CD8-positive, alpha-beta memory T cell (primary cell): ENCODE measurements around the gene MAP3K2. TPM values are rescaled to one million over a fixed set of nuclear protein-coding genes. Genes with fewer than 3 reads are reported as not detected.
A peak's percentile ranks its signal among the peaks of the same experiment; 100 is the strongest.

Experiments used
- CTCF ChIA-PET: fragments of 350-600 bp; sonication (Branson Sonifier 250); formaldehyde crosslinking; loops from one replicate; lab custom pipeline; 2021; ENCODE audit warnings: antibody characterized with exemption; lab: Charles Lee
- POLR2A ChIA-PET: fragments of 350-600 bp; sonication (Branson Sonifier 250); formaldehyde crosslinking; loops from one replicate; lab custom pipeline; 2021; ENCODE audit warnings: antibody characterized with exemption; lab: Charles Lee
- DNase-seq, 5 donors: peaks; one replicate each; pipeline versions ENCODE4 v3.0.0 to v3.0.0-alpha.2; 2020 to 2022; ENCODE audit warnings: mixed read lengths in 1 of 5
- H3K27ac ChIP-seq: one replicate; pipeline ENCODE4 v1.7.0; 2013; ENCODE audit warnings: low read depth, mild to moderate bottlenecking, low read length, moderate library complexity
- H3K27me3 ChIP-seq: 2 replicates; pipeline ENCODE4 v1.7.0; 2013; ENCODE audit warnings: low read length, mild to moderate bottlenecking; ENCODE audit not compliant: insufficient read depth, poor library complexity, severe bottlenecking
- H3K36me3 ChIP-seq: 2 replicates; pipeline ENCODE4 v1.7.0; 2013; ENCODE audit warnings: mild to moderate bottlenecking, low read length, moderate library complexity; ENCODE audit not compliant: insufficient read depth
- H3K4me1 ChIP-seq: 2 replicates; pipeline ENCODE4 v1.7.0; 2013; ENCODE audit warnings: mild to moderate bottlenecking, low read length, moderate library complexity; ENCODE audit not compliant: insufficient read depth
- H3K4me3 ChIP-seq: 2 replicates; pipeline ENCODE4 v1.7.0; 2013; ENCODE audit warnings: mild to moderate bottlenecking, low read length
- H3K9me3 ChIP-seq: 2 replicates; pipeline ENCODE4 v1.7.0; 2013; ENCODE audit warnings: mild to moderate bottlenecking, low read length
- H3K27ac Mint-ChIP-seq, 8 donors: one replicate each; pipeline ENCODE4 v1.8.0; 2020 to 2021; ENCODE audit warnings: mixed read lengths in 8 of 8, mild to moderate bottlenecking in 6 of 8, inconsistent platforms in 3 of 8, moderate library complexity in 3 of 8
- H3K27me3 Mint-ChIP-seq, 2 donors: one replicate each; pipeline ENCODE4 v1.8.0; 2020 to 2021; ENCODE audit warnings: mixed read lengths in 2 of 2, mild to moderate bottlenecking in 1 of 2, moderate library complexity in 1 of 2
- H3K36me3 Mint-ChIP-seq, 3 donors: one replicate each; pipeline ENCODE4 v1.8.0; 2020 to 2021; ENCODE audit warnings: mixed read lengths in 3 of 3, inconsistent platforms in 1 of 3, mild to moderate bottlenecking in 1 of 3
- H3K4me1 Mint-ChIP-seq, 3 donors: one replicate each; pipeline ENCODE4 v1.8.0; 2020 to 2021; ENCODE audit warnings: mixed read lengths in 3 of 3, inconsistent platforms in 1 of 3, mild to moderate bottlenecking in 1 of 3
- H3K4me3 Mint-ChIP-seq, 7 donors: one replicate each; pipeline ENCODE4 v1.8.0; 2020 to 2021; ENCODE audit warnings: mixed read lengths in 7 of 7, mild to moderate bottlenecking in 6 of 7, moderate library complexity in 4 of 7, inconsistent platforms in 2 of 7
- H3K9me3 Mint-ChIP-seq, 5 donors: one replicate each; pipeline ENCODE4 v1.8.0; 2020 to 2022; ENCODE audit warnings: mixed read lengths in 5 of 5, mild to moderate bottlenecking in 3 of 5, moderate library complexity in 2 of 5, inconsistent platforms in 1 of 5
- polyA plus RNA-seq: library from polyadenylated mRNA; unstranded; fragments of 300-500 nt; fragmentation: Illumina TruSeq; gene quantifications from one replicate; pipeline ENCODE4 v1.2.3, GENCODE V29; 2021
- total RNA-seq, 2 experiments: library from RNA; stranded (reverse); gene quantifications; one replicate each; pipeline ENCODE4 v1.2.3, GENCODE V29; 2021

The MAP3K2 gene
- total and polyA plus RNA-seq, 3 experiments from 2014 or later: 55.9 to 65.0 (median 57.7) TPM

DNA sequence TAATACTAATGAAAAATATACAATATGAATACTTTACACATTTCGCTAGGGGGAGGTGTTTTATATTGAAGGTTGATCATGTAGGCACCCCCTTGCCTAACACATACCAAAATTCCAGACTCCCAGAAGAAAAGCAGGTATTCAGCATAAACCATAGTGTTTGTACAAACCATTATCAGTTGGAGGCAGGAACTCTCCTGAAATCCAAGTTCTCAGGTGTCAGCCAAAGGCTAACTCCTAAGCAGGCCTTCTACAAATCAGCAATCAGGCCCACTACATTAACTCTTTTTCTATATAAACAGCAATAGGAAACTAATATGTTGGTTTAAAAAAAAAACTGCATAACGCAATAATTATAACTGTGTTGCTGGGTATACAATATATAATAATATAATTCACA, 44.5 kb downstream of the MAP3K2 start:
- no peak overlapping the region for H3K4me3 Mint-ChIP-seq
- peaks cover 3 to 36% (median 9%) of the 10 kb centered on the region in 3 donors for H3K36me3 Mint-ChIP-seq
- H3K9me3 ChIP-seq: no peaks in the 10 kb centered on the region
- peaks cover 4% of the 10 kb centered on the region for H3K36me3 ChIP-seq
- no peak overlapping the region for H3K27ac Mint-ChIP-seq
- peaks cover 35 to 50% (median 44%) of the 10 kb centered on the region in 3 donors for H3K4me1 Mint-ChIP-seq
- no peak for DNase-seq
- no peak overlapping the region for H3K27ac ChIP-seq
- peaks cover 0 to 2% (median 0%) of the 10 kb centered on the region in 5 donors for H3K9me3 Mint-ChIP-seq
- H3K27me3 Mint-ChIP-seq: no peaks in the 10 kb centered on the region
- ChIA-PET POLR2A (no interaction called here), CTCF (no interaction called here)
- no peaks in the 10 kb centered on the region for H3K4me1 ChIP-seq
- no peak overlapping the region for H3K4me3 ChIP-seq
- no peaks in the 10 kb centered on the region for H3K27me3 ChIP-seq

DNA sequence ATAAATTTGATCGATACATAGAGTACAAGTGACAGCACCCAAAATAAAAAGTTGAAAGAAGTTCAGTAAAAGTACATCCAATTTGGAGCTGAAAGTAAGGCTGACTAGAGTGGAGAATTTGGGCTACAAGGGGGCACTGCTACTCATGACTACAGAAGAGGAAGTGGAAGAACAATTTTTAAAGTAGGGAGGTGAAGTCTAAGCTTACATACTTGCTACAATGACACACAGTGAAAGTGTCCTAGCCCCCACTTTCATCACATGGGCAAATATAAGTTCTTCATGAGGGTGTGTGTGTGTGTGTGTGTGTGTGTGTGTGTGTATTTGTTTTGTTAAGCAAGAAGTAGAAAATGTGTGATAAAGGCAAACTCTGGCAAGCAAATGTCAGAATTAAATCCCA, 45.7 kb downstream of the MAP3K2 start:
- no peaks in the 10 kb centered on the region for H3K27me3 Mint-ChIP-seq
- H3K27ac Mint-ChIP-seq: peak overlapping the region in 1 of 8 donors; percentile 8
- peaks cover 0 to 2% (median 0%) of the 10 kb centered on the region in 5 donors for H3K9me3 Mint-ChIP-seq
- ChIA-PET POLR2A (no interaction called here), CTCF (no interaction called here)
- H3K9me3 ChIP-seq: no peaks in the 10 kb centered on the region
- no peak overlapping the region for H3K4me3 ChIP-seq
- H3K36me3 ChIP-seq: peaks cover 7% of the 10 kb centered on the region
- peaks cover 26 to 39% (median 33%) of the 10 kb centered on the region in 3 donors for H3K4me1 Mint-ChIP-seq
- H3K4me3 Mint-ChIP-seq: no peak overlapping the region
- peaks cover 4 to 46% (median 14%) of the 10 kb centered on the region in 3 donors for H3K36me3 Mint-ChIP-seq
- H3K4me1 ChIP-seq: no peaks in the 10 kb centered on the region
- H3K27ac ChIP-seq: no peak overlapping the region
- DNase-seq: no peak
- no peaks in the 10 kb centered on the region for H3K27me3 ChIP-seq

DNA sequence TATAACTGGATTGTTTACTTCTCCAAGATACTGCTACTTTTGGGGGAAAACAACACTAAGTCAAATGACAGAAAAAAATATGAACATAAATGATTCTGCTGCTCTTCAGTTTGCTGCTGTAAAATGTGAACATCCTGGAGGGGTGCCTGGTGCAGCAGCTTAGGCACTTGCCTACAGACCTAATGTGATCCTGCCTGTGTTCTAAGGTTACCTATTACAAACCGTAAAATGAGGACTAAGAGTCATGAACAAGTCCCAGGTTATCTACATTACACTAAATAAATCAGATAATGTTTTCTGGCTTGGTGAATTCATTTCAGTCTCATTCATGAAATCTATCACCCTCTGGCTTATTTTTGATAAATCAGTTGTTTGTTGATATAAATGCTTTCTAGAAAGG, 55.4 kb downstream of the MAP3K2 start:
- H3K4me3 Mint-ChIP-seq: no peak overlapping the region
- peaks cover 8 to 76% (median 22%) of the 10 kb centered on the region in 3 donors for H3K36me3 Mint-ChIP-seq
- no peaks in the 10 kb centered on the region for H3K4me1 Mint-ChIP-seq
- CTCF ChIA-PET: no interaction called here
- peaks cover 13% of the 10 kb centered on the region for H3K36me3 ChIP-seq
- H3K4me1 ChIP-seq: no peaks in the 10 kb centered on the region
- H3K9me3 Mint-ChIP-seq: no peaks in the 10 kb centered on the region
- no peaks in the 10 kb centered on the region for H3K27me3 ChIP-seq
- H3K9me3 ChIP-seq: no peaks in the 10 kb centered on the region
- DNase-seq: no peak
- no peak overlapping the region for H3K4me3 ChIP-seq
- no peak overlapping the region for H3K27ac ChIP-seq
- POLR2A ChIA-PET: no interaction called here
- H3K27ac Mint-ChIP-seq: peak overlapping the region in 1 of 8 donors; percentile 66
- H3K27me3 Mint-ChIP-seq: peaks cover 0 to 1% of the 10 kb centered on the region in 2 donors

DNA sequence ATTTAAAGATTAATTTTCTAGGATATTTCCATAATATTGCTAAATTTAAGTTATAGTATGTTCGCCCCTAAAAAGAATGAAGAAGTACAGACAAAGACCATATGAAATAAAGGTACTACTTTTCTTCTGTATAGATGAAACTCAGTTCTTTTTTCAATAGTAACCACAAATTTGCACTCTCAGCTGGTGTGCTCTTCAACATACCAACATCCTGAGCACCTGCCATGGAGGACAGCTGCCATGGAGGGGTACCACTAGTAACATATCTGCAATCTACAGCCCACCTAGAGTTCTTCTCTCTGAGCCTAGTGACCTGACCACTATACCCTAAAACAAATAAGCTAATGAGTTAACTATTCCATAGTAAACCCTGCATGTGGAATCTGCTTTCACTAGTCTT, 57.0 kb downstream of the MAP3K2 start:
- DNase-seq: no peak
- H3K4me3 ChIP-seq: no peak overlapping the region
- no peak overlapping the region for H3K4me3 Mint-ChIP-seq
- no peak overlapping the region for H3K27ac ChIP-seq
- H3K27ac Mint-ChIP-seq: peak overlapping the region in 1 of 8 donors; percentile 32
- ChIA-PET POLR2A (no interaction called here), CTCF (no interaction called here)
- no peaks in the 10 kb centered on the region for H3K4me1 ChIP-seq
- H3K36me3 Mint-ChIP-seq: peaks cover 8 to 75% (median 21%) of the 10 kb centered on the region in 3 donors
- no peaks in the 10 kb centered on the region for H3K27me3 ChIP-seq
- no peaks in the 10 kb centered on the region for H3K9me3 Mint-ChIP-seq
- H3K4me1 Mint-ChIP-seq: no peaks in the 10 kb centered on the region
- no peaks in the 10 kb centered on the region for H3K9me3 ChIP-seq
- H3K27me3 Mint-ChIP-seq: peaks cover 0 to 1% of the 10 kb centered on the region in 2 donors
- H3K36me3 ChIP-seq: peaks cover 15% of the 10 kb centered on the region

DNA sequence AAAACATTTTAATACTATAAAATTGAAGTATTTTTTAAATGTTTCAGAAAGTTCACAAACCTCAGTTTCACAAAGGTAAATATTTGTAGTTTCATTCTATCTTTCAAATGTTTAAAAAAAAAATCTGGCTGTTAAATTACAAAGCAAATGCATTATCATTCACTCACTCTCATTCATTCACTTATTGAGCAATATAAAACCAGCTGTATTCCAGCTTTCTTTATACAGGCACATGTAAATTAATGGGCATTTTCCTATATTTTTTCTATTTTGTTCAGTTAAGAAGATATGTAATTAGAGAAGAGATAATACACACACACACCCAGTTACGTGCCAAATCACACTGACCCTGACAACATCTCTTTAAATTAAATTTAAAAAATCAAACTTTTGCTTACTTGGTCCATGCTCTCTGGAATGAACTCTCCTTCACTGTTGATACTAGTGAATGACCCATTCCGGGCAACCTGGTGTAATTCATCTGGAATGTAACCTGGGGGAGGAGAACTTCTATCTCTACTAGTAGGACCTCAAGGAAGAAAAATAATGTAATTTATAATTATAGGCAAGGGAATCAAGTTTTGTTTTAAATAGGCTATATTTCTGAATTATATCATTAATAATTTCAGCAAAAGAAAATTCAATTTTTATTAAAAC, 61.4 kb downstream of the MAP3K2 start:
- CTCF ChIA-PET: no interaction called here
- no peaks in the 10 kb centered on the region for H3K9me3 ChIP-seq

DNA sequence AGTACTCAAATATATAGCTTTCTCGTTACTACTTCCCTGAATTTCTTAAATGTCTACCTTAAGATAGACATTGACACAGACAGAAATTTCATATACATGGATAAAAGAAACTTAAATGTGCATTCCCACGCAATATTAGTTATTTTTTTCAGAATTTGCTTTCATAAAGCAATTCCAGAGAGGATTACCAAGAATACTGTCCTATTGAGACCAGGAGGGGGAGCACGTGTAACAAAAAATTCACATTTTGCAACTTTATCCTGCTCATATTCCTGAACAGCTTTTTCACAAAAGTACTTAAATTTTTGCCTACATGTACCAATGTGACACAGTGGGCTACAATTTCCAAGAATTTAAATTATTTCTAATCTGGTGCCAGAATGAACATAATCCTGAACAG, 63.1 kb downstream of the MAP3K2 start:
- no peaks in the 10 kb centered on the region for H3K4me1 Mint-ChIP-seq
- ChIA-PET CTCF (interaction anchor here (1.2 to 2.3 kb wide), 2 partner anchors 92 to 155 kb away, joined by 4 to 9 read pairs; no protein-coding TSS in a partner anchor), POLR2A (no interaction called here)
- no peak for DNase-seq
- H3K27ac ChIP-seq: no peak overlapping the region
- H3K27me3 Mint-ChIP-seq: no peaks in the 10 kb centered on the region
- no peak overlapping the region for H3K4me3 ChIP-seq
- no peaks in the 10 kb centered on the region for H3K4me1 ChIP-seq
- no peak overlapping the region for H3K4me3 Mint-ChIP-seq
- peaks cover 0 to 8% (median 5%) of the 10 kb centered on the region in 5 donors for H3K9me3 Mint-ChIP-seq
- H3K9me3 ChIP-seq: no peaks in the 10 kb centered on the region
- no peaks in the 10 kb centered on the region for H3K27me3 ChIP-seq
- peaks cover 37% of the 10 kb centered on the region for H3K36me3 ChIP-seq
- peaks cover 22 to 81% (median 27%) of the 10 kb centered on the region in 3 donors for H3K36me3 Mint-ChIP-seq
- no peak overlapping the region for H3K27ac Mint-ChIP-seq

More for the DNA sequence above, 61.4 kb downstream of the MAP3K2 start:
- no peaks in the 10 kb centered on the region for H3K4me1 Mint-ChIP-seq
- Histone ChIP-seq H3K36me3 (peaks cover 26% of the 10 kb centered on the region), H3K27me3 (no peaks in the 10 kb centered on the region), H3K27ac (no peak overlapping the region), H3K4me3 (no peak overlapping the region), H3K4me1 (no peaks in the 10 kb centered on the region)
- peaks cover 5 to 75% (median 20%) of the 10 kb centered on the region in 3 donors for H3K36me3 Mint-ChIP-seq
- no peak overlapping the region for H3K27ac Mint-ChIP-seq
- no peak for DNase-seq
- no peaks in the 10 kb centered on the region for H3K9me3 Mint-ChIP-seq
- POLR2A ChIA-PET: no interaction called here
- no peak overlapping the region for H3K4me3 Mint-ChIP-seq
- H3K27me3 Mint-ChIP-seq: no peaks in the 10 kb centered on the region

DNA sequence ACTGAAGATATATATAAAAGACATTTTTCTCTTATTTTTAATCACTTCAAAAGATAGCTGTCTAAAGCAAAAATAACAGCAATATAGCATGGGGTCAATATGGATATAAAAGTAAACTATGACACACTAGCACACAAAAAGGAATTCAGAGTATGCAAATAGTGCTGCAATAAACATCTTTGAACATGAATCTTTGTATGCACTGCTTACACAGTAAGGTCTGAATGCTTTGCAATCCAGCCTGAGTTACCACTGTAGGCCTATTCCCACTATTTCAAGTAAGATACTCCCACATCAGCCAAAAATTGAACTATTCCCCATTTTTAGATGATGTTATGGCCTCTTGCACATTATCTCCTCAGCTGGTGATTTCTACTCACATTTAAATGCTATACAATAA, 66.5 kb downstream of the MAP3K2 start:
- Mint-ChIP-seq H3K27ac (no peak overlapping the region), H3K9me3 (peaks cover 0 to 8% (median 5%) of the 10 kb centered on the region in 5 donors), H3K27me3 (no peaks in the 10 kb centered on the region), H3K36me3 (peaks cover 28 to 84% (median 31%) of the 10 kb centered on the region in 3 donors), H3K4me1 (no peaks in the 10 kb centered on the region), H3K4me3 (no peak overlapping the region)
- CTCF ChIA-PET: no interaction called here
- no peak for DNase-seq
- no peaks in the 10 kb centered on the region for H3K9me3 ChIP-seq
- H3K36me3 ChIP-seq: peaks cover 48% of the 10 kb centered on the region
- H3K4me1 ChIP-seq: no peaks in the 10 kb centered on the region
- no peaks in the 10 kb centered on the region for H3K27me3 ChIP-seq
- POLR2A ChIA-PET: no interaction called here
- H3K27ac ChIP-seq: no peak overlapping the region
- no peak overlapping the region for H3K4me3 ChIP-seq

DNA sequence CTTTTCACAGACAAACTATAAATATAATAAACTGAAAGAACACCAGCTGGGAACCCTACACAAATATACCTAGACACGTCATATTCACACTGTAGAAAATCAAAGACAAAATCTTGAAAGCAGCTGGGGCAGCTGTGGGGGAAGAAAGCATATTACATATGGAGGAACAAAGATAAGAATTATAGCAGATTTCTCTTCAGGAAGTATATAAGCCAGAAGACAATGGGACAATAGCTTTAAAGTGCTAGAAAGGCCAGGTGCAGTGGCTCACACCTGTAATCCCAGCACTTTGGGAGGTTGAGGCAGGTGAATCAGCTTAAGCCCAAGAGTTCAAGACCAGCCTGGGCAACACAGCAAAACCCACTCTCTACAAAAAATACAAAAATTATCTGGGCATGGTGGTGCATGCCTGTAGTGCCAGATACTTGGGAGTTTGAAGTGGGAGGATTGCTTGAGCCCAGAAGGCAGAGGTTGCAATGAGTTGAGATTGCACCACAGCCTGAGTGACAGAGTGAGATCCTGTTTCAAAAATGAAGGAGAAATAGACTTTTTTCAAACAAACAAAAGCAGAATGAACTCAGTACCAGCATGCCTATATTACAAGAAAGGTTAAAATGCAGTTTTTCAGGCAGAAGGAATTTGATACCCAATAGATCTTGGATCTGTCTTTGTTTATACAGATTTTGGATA, 67.0 kb downstream of the MAP3K2 start:
- ChIA-PET POLR2A (no interaction called here), CTCF (no interaction called here)
- Mint-ChIP-seq H3K36me3 (peaks cover 28 to 85% (median 30%) of the 10 kb centered on the region in 3 donors), H3K9me3 (peaks cover 0 to 8% (median 5%) of the 10 kb centered on the region in 5 donors), H3K4me3 (no peak overlapping the region), H3K27me3 (no peaks in the 10 kb centered on the region), H3K4me1 (no peaks in the 10 kb centered on the region), H3K27ac (peak overlapping the region in 1 of 8 donors; percentile 30)
- no peaks in the 10 kb centered on the region for H3K9me3 ChIP-seq
- H3K4me3 ChIP-seq: no peak overlapping the region
- peaks cover 46% of the 10 kb centered on the region for H3K36me3 ChIP-seq
- no peak for DNase-seq
- no peaks in the 10 kb centered on the region for H3K4me1 ChIP-seq
- H3K27ac ChIP-seq: no peak overlapping the region
- no peaks in the 10 kb centered on the region for H3K27me3 ChIP-seq
